Measurements from ENCODE around the gene KRT222. TPM values are rescaled to one million over a fixed set of nuclear protein-coding genes. Genes with fewer than 3 reads are reported as not detected.

Gene KRT222
- total RNA-seq, 2 donors from 2014 or later = 0.63 to 0.81 TPM

DNA sequence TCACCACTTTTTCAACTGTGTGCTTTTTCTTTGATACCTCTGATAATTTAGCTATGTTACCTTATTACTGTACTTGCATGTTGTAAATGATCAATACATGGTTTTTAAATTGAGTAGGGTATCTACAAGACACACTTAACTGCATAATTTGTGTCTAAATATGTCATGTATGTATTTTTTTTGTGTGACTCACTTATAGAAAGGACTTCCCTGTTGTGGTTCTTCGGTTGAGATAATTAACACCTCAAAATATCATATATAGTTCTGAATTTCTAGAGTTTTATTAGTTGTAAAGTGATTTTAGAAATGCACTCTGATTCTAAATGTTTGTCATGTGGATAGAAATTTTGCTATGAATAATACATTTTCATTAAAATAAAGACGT is 14.5 kb upstream of the KRT222 start:
- ATAC-seq (ENCODE audit: insufficient number of reproducible peaks, low FRiP score, low read depth) (no peak), DNase-seq (ENCODE audit: low spot score) (no peak)
- Histone ChIP-seq H3K4me1 (ENCODE audit: control insufficient read depth in 1 of 2, low read depth in 2 of 2) (no peaks in the 10 kb centered on the region), H3K36me3 (no peaks in the 10 kb centered on the region), H3K9me3 (no peaks in the 10 kb centered on the region), H3K27me3 (replicated peaks; ENCODE audit: insufficient read depth) (peaks cover 8% of the 10 kb centered on the region), H3K27ac (no peak overlapping the region), H3K4me3 (no peak overlapping the region)
- TF ChIP-seq, protein P1, sequence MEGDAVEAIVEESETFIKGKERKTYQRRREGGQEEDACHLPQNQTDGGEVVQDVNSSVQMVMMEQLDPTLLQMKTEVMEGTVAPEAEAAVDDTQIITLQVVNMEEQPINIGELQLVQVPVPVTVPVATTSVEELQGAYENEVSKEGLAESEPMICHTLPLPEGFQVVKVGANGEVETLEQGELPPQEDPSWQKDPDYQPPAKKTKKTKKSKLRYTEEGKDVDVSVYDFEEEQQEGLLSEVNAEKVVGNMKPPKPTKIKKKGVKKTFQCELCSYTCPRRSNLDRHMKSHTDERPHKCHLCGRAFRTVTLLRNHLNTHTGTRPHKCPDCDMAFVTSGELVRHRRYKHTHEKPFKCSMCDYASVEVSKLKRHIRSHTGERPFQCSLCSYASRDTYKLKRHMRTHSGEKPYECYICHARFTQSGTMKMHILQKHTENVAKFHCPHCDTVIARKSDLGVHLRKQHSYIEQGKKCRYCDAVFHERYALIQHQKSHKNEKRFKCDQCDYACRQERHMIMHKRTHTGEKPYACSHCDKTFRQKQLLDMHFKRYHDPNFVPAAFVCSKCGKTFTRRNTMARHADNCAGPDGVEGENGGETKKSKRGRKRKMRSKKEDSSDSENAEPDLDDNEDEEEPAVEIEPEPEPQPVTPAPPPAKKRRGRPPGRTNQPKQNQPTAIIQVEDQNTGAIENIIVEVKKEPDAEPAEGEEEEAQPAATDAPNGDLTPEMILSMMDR (IDR thresholded peaks at IDR 0.05) = no peak

- H3K9me3 ChIP-seq = no peaks in the 10 kb centered on the region
- TF ChIP-seq, protein P1 (IDR thresholded peaks at IDR 0.05) = no peak
- peaks cover 8% of the 10 kb centered on the region for H3K27me3 ChIP-seq (replicated peaks; ENCODE audit: insufficient read depth)
These were observed 14.0 kb upstream of the KRT222 start for GRCh38 chr17:40678902-40679522.

DNA sequence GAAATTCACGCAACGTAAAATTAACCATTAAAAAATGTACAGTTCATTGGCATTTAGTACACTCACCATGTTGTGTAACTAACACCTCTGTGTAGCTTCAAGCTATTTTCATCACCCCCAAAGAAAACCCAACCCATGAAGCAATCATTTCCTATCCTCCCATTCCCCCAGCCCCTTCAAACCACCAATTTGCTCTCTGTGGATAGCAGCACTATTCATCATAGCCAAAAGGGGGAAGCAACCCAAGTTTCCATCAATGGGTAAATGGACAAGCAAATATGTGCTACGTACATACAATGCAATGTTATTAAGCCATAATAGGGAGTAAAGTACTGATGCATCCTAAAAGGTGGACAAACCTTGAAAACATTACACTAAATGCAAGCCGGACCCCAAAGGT is 10.9 kb upstream of the KRT222 start:
- Histone ChIP-seq H3K27ac (no peak overlapping the region), H3K4me3 (no peak overlapping the region), H3K27me3 (replicated peaks; ENCODE audit: insufficient read depth) (peaks cover 4% of the 10 kb centered on the region), H3K4me1 (ENCODE audit: control insufficient read depth in 1 of 2, low read depth in 2 of 2) (no peaks in the 10 kb centered on the region), H3K36me3 (no peaks in the 10 kb centered on the region), H3K9me3 (no peaks in the 10 kb centered on the region)
- TF ChIP-seq, protein P1 (IDR thresholded peaks at IDR 0.05) = no peak
- ATAC-seq (ENCODE audit: insufficient number of reproducible peaks, low FRiP score, low read depth) = no peak
- no peak for DNase-seq (ENCODE audit: low spot score)

More at GRCh38 chr17:40678902-40679522, 14.0 kb upstream of the KRT222 start:
- DNase-seq (ENCODE audit: low spot score) (no peak), ATAC-seq (ENCODE audit: insufficient number of reproducible peaks, low FRiP score, low read depth) (no peak)
- Histone ChIP-seq H3K27ac (no peak overlapping the region), H3K4me1 (ENCODE audit: control insufficient read depth in 1 of 2, low read depth in 2 of 2) (no peaks in the 10 kb centered on the region), H3K4me3 (no peak overlapping the region), H3K36me3 (no peaks in the 10 kb centered on the region)

- Histone ChIP-seq H3K4me1 (ENCODE audit: control insufficient read depth in 1 of 2, low read depth in 2 of 2) (no peaks in the 10 kb centered on the region), H3K36me3 (no peaks in the 10 kb centered on the region), H3K4me3 (no peak overlapping the region), H3K27ac (no peak overlapping the region), H3K9me3 (no peaks in the 10 kb centered on the region), H3K27me3 (replicated peaks; ENCODE audit: insufficient read depth) (no peaks in the 10 kb centered on the region)
- no peak for DNase-seq (ENCODE audit: low spot score)
- no peak for ATAC-seq (ENCODE audit: insufficient number of reproducible peaks, low FRiP score, low read depth)
- TF ChIP-seq, protein P1 (IDR thresholded peaks at IDR 0.05) = no peak
These were observed 7.7 kb upstream of the KRT222 start for GRCh38 chr17:40672654-40673053.

DNA sequence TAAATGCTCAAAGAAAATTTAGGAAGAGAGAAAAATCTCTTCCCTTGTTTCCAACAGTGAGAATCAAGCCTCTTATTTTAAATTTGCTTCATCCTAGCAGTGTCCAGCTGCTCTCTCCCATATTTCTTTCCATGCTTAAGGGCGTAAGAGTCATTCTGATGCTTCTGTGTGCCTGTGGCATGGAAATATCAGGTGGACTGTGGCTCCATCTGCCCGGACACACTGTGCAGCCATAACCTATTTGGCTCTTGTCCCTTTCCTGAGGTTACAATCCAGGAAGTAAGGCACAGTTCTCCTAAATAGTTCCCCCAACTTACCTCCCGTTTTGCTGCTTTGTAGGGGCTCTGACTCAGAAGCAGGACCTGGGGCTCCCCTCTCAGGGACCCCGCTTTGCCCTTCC is 6.3 kb upstream of the KRT222 start:
- Histone ChIP-seq H3K9me3 (no peaks in the 10 kb centered on the region), H3K4me3 (no peak overlapping the region), H3K4me1 (ENCODE audit: control insufficient read depth in 1 of 2, low read depth in 2 of 2) (no peaks in the 10 kb centered on the region), H3K36me3 (no peaks in the 10 kb centered on the region), H3K27me3 (replicated peaks; ENCODE audit: insufficient read depth) (no peaks in the 10 kb centered on the region), H3K27ac (no peak overlapping the region)
- TF ChIP-seq, protein P1 (IDR thresholded peaks at IDR 0.05) = no peak
- no peak for DNase-seq (ENCODE audit: low spot score)
- ATAC-seq (ENCODE audit: insufficient number of reproducible peaks, low FRiP score, low read depth) = no peak

All from thoracic aorta (tissue), 2 donors.